H9 (cell line): Measurements from ENCODE around the gene SORCS2. TPM values are rescaled to one million over a fixed set of nuclear protein-coding genes. Genes with fewer than 3 reads are reported as not detected.

ENCODE experiments used
- DNase-seq: peaks from one replicate; pipeline ENCODE4 v3.0.0-alpha.2; 2017
- H2AFZ ChIP-seq: one replicate; pipeline ENCODE4 v1.6.1; 2013; ENCODE audit warnings: mild to moderate bottlenecking, low read length, control low read depth, moderate library complexity
- H2AK5ac ChIP-seq: 2 replicates; pipeline ENCODE4 v1.6.1; 2013; ENCODE audit warnings: low read length, control low read depth, mixed read lengths; ENCODE audit not compliant: insufficient read length
- H2BK120ac ChIP-seq: one replicate; pipeline ENCODE4 v1.6.1; 2013; ENCODE audit warnings: low read depth, mild to moderate bottlenecking, low read length, control low read depth, inconsistent platforms; ENCODE audit not compliant: poor library complexity, severe bottlenecking
- H2BK12ac ChIP-seq: 2 replicates; pipeline ENCODE4 v1.6.1; 2013; ENCODE audit warnings: low read length, control low read depth, mixed read lengths, low read depth; ENCODE audit not compliant: insufficient read length
- H2BK15ac ChIP-seq: 2 replicates; pipeline ENCODE4 v1.6.1; 2013; ENCODE audit warnings: low read depth, low read length, control low read depth
- H2BK20ac ChIP-seq: one replicate; pipeline ENCODE4 v1.6.1; 2013; ENCODE audit warnings: low read depth, mild to moderate bottlenecking, low read length, control low read depth, inconsistent platforms; ENCODE audit not compliant: poor library complexity, severe bottlenecking
- H2BK5ac ChIP-seq: 2 replicates; pipeline ENCODE4 v1.6.1; 2013; ENCODE audit warnings: low read length, control low read depth, mixed read lengths; ENCODE audit not compliant: insufficient read length
- H3K14ac ChIP-seq: 2 replicates; pipeline ENCODE4 v1.6.1; 2013; ENCODE audit warnings: low read length, control low read depth; ENCODE audit not compliant: insufficient read depth
- H3K18ac ChIP-seq: 2 replicates; pipeline ENCODE4 v1.6.1; 2013; ENCODE audit warnings: low read depth, mild to moderate bottlenecking, mixed read lengths, low read length, control low read depth; ENCODE audit not compliant: insufficient read length
- H3K23ac ChIP-seq: 2 replicates; pipeline ENCODE4 v1.6.1; 2013; ENCODE audit warnings: low read length, control low read depth, mixed read lengths, low read depth; ENCODE audit not compliant: insufficient read length
- H3K23me2 ChIP-seq: 2 replicates; pipeline ENCODE4 v1.6.1; 2013; ENCODE audit warnings: low read depth, mild to moderate bottlenecking, mixed read lengths, low read length, control low read depth; ENCODE audit not compliant: insufficient read length, poor library complexity, severe bottlenecking
- H3K27ac ChIP-seq: 2 replicates; pipeline ENCODE4 v1.5.1; 2013; ENCODE audit warnings: low read length, control low read depth, mixed read lengths, low read depth; ENCODE audit not compliant: insufficient read length
- H3K27me3 ChIP-seq: 2 replicates; pipeline ENCODE4 v1.6.1; 2013; ENCODE audit warnings: low read length, control low read depth, inconsistent platforms; ENCODE audit not compliant: insufficient read depth
- H3K4ac ChIP-seq: 2 replicates; pipeline ENCODE4 v1.6.1; 2013; ENCODE audit warnings: low read depth, mild to moderate bottlenecking, control low read depth, inconsistent platforms, low read length, moderate library complexity
- H3K4me1 ChIP-seq: 2 replicates; pipeline ENCODE4 v1.6.1; 2013; ENCODE audit warnings: low read length, control low read depth, inconsistent platforms; ENCODE audit not compliant: insufficient read depth
- H3K4me2 ChIP-seq: 2 replicates; pipeline ENCODE4 v1.6.1; 2013; ENCODE audit warnings: low read length, control low read depth, mixed read lengths; ENCODE audit not compliant: insufficient read length, insufficient read depth
- H3K56ac ChIP-seq: 2 replicates; pipeline ENCODE4 v1.6.1; 2013; ENCODE audit warnings: low read depth, mild to moderate bottlenecking, mixed read lengths, low read length, control low read depth; ENCODE audit not compliant: insufficient read length
- H3K79me1 ChIP-seq: 2 replicates; pipeline ENCODE4 v1.6.1; 2013; ENCODE audit warnings: low read depth, mild to moderate bottlenecking, moderate library complexity, low read length, control low read depth, inconsistent platforms; ENCODE audit not compliant: insufficient read depth, poor library complexity, severe bottlenecking
- H3K79me2 ChIP-seq: 2 replicates; pipeline ENCODE4 v1.6.1; 2013; ENCODE audit warnings: low read length, control low read depth, inconsistent platforms; ENCODE audit not compliant: insufficient read depth
- H3K9ac ChIP-seq: 2 replicates; pipeline ENCODE4 v1.6.1; 2013; ENCODE audit warnings: low read length, control low read depth, mixed read lengths; ENCODE audit not compliant: insufficient read length; ENCODE audit errors: extremely low read depth
- H3K9me3 ChIP-seq: one replicate; pipeline ENCODE4 v1.6.1; 2013; ENCODE audit warnings: low read depth, low read length, inconsistent platforms; ENCODE audit not compliant: control insufficient read depth
- H3T11ph ChIP-seq: one replicate; pipeline ENCODE4 v1.6.1; 2013; ENCODE audit warnings: mild to moderate bottlenecking, low read length, control low read depth, inconsistent platforms
- H4K20me1 ChIP-seq: one replicate; pipeline ENCODE4 v1.6.1; 2013; ENCODE audit not compliant: control insufficient read depth, insufficient read length, insufficient read depth
- H4K5ac ChIP-seq: 2 replicates; pipeline ENCODE4 v1.6.1; 2013; ENCODE audit warnings: low read depth, mild to moderate bottlenecking, mixed read lengths, low read length, control low read depth; ENCODE audit not compliant: insufficient read length
- H4K8ac ChIP-seq: replicated peaks from 2 replicates; pipeline ENCODE4 v1.6.1; 2013; ENCODE audit warnings: low read length, control low read depth, mixed read lengths, low read depth; ENCODE audit not compliant: insufficient read length
- H4K91ac ChIP-seq: 2 replicates; pipeline ENCODE4 v1.6.1; 2013; ENCODE audit warnings: low read depth, mild to moderate bottlenecking, moderate library complexity, mixed read lengths, low read length, control low read depth; ENCODE audit not compliant: insufficient read length
- H3K27ac Mint-ChIP-seq, 3 experiments: 2 replicates in 2 of 3; 3 replicates in 1 of 3; pipeline ENCODE4 v1.8.0; 2020 to 2021; ENCODE audit warnings: mixed read lengths in 3 of 3, mild to moderate bottlenecking in 1 of 3, moderate library complexity in 1 of 3
- H3K27me3 Mint-ChIP-seq: 2 replicates; pipeline ENCODE4 v1.8.0; 2021; ENCODE audit warnings: low read depth, mild to moderate bottlenecking, moderate library complexity, mixed read lengths
- H3K36me3 Mint-ChIP-seq, 3 experiments: 2 replicates in 2 of 3; 3 replicates in 1 of 3; pipeline ENCODE4 v1.8.0; 2020 to 2021; ENCODE audit warnings: low read depth in 3 of 3, mixed read lengths in 3 of 3; ENCODE audit not compliant: insufficient read depth in 1 of 3
- H3K4me1 Mint-ChIP-seq, 2 experiments: 2 replicates each; pipeline ENCODE4 v1.8.0; 2020; ENCODE audit warnings: mixed read lengths in 2 of 2
- H3K4me3 Mint-ChIP-seq, 2 experiments: 2 replicates in 1 of 2; 3 replicates in 1 of 2; pipeline ENCODE4 v1.8.0; 2020 to 2021; ENCODE audit warnings: mild to moderate bottlenecking in 2 of 2, mixed read lengths in 2 of 2, moderate library complexity in 1 of 2
- H3K9me3 Mint-ChIP-seq, 2 experiments: 2 replicates in 1 of 2; 3 replicates in 1 of 2; pipeline ENCODE4 v1.8.0; 2020; ENCODE audit warnings: mild to moderate bottlenecking in 2 of 2, mixed read lengths in 2 of 2, moderate library complexity in 1 of 2
- CTCF ChIP-seq: fragments of 200-600 bp; sonication (generic); conservative IDR thresholded peaks from 3 replicates; pipeline ENCODE4 v1.8.0; 2021; ENCODE audit warnings: antibody characterized with exemption, mild to moderate bottlenecking
- WGBS: extraction: QIAGEN DNeasy Blood & Tissue Kit; methylation state at CpG from one replicate; pipeline ENCODE4 v1.1.7; 2013; ENCODE audit warnings: missing lambda C conversion rate, low lambda C conversion rate, mixed read lengths; ENCODE audit not compliant: insufficient read length; ENCODE audit errors: extremely low coverage; 5-methylcytosine and 5-hydroxymethylcytosine counted together
- total RNA-seq: library from RNA; stranded (reverse); gene quantifications from 2 replicates; pipeline ENCODE4 v1.2.1, GENCODE V29; 2021

Gene SORCS2
- total RNA-seq, 1 experiment from 2014 or later: 0.57 TPM

GRCh38 chr4:7324651-7325121, 132.3 kb downstream of the SORCS2 start:
- WGBS: no CpG with 5 or more reads among the region's 13 CpGs
- Histone ChIP-seq H3K79me1 (no peaks in the 10 kb centered on the region), H4K5ac (no peak overlapping the region), H3K4ac (no peak overlapping the region), H3K56ac (no peak overlapping the region), H3K27ac (no peak overlapping the region), H3K9ac (no peak overlapping the region), H2BK20ac (no peak overlapping the region), H3K79me2 (no peaks in the 10 kb centered on the region), H2BK5ac (no peak overlapping the region), H3K14ac (no peak overlapping the region), H2BK120ac (no peak overlapping the region), H3K9me3 (no peaks in the 10 kb centered on the region), H3K18ac (no peak overlapping the region), H4K8ac (no peak overlapping the region), H3K23me2 (no peaks in the 10 kb centered on the region), H2AFZ (no peak overlapping the region), H3K23ac (no peak overlapping the region), H3T11ph (no peak overlapping the region), H4K20me1 (no peaks in the 10 kb centered on the region), H2BK12ac (no peak overlapping the region), H2BK15ac (no peak overlapping the region), H4K91ac (no peak overlapping the region), H2AK5ac (no peak overlapping the region), H3K4me2 (no peak overlapping the region), H3K4me1 (no peaks in the 10 kb centered on the region; the same call in none of the 2 replicates), H3K27me3 (no peaks in the 10 kb centered on the region)
- Mint-ChIP-seq H3K9me3 (no peaks in the 10 kb centered on the region), H3K4me1 (peaks cover 8 to 17% of the 10 kb centered on the region in 2 experiments), H3K27me3 (no peaks in the 10 kb centered on the region; the same call in 1 of the 2 replicates), H3K27ac (no peak overlapping the region), H3K4me3 (no peak overlapping the region), H3K36me3 (no peaks in the 10 kb centered on the region)
- no peak for TF ChIP-seq CTCF
- no peak for DNase-seq
